Activated CD4-positive, alpha-beta memory T cell treated with anti-CD3 and anti-CD28 coated beads for 36 hours (primary cell): ENCODE data around the gene SHISAL1. TPM values are rescaled to one million over a fixed set of nuclear protein-coding genes. Genes with fewer than 3 reads are reported as not detected.

Source experiments
- CTCF ChIA-PET: fragments of 350-600 bp; sonication (Branson Sonifier 250); formaldehyde crosslinking; loops from one replicate; lab custom pipeline; 2021; ENCODE audit warnings: antibody characterized with exemption, inconsistent platforms; lab: Charles Lee
- POLR2A ChIA-PET: fragments of 350-600 bp; sonication (Branson Sonifier 250); formaldehyde crosslinking; loops from one replicate; lab custom pipeline; 2021; ENCODE audit warnings: antibody characterized with exemption; lab: Charles Lee
- DNase-seq: peaks from one replicate; pipeline ENCODE4 v3.0.0-alpha.2; 2020
- H3K27ac Mint-ChIP-seq: one replicate; pipeline ENCODE4 v1.8.0; 2021; ENCODE audit warnings: mixed read lengths
- H3K27me3 Mint-ChIP-seq: one replicate; pipeline ENCODE4 v1.8.0; 2021; ENCODE audit warnings: mixed read lengths
- H3K36me3 Mint-ChIP-seq: one replicate; pipeline ENCODE4 v1.8.0; 2021; ENCODE audit warnings: mixed read lengths
- H3K4me1 Mint-ChIP-seq: one replicate; pipeline ENCODE4 v1.8.0; 2021; ENCODE audit warnings: low read depth, mixed read lengths
- H3K4me3 Mint-ChIP-seq: one replicate; pipeline ENCODE4 v1.8.0; 2021; ENCODE audit warnings: mild to moderate bottlenecking, mixed read lengths
- H3K9me3 Mint-ChIP-seq: one replicate; pipeline ENCODE4 v1.8.0; 2021; ENCODE audit warnings: mixed read lengths
- intact Hi-C: fragments of 100-400 bp; cut with micrococcal nuclease; formaldehyde crosslinking; loops from one replicate; pipeline ENCODE4 v1.15.1; 2023
- total RNA-seq, 2 experiments: library from RNA; stranded (reverse); gene quantifications; one replicate each; pipeline ENCODE4 v1.2.3, GENCODE V29; 2021

The SHISAL1 gene
- total RNA-seq, 2 experiments from 2014 or later, result not detected

- DNase-seq, result no peak
- Mint-ChIP-seq H3K36me3 (no peaks in the 10 kb centered on the region), H3K27ac (no peak overlapping the region), H3K27me3 (peaks cover 4% of the 10 kb centered on the region), H3K4me1 (peaks cover 5% of the 10 kb centered on the region), H3K9me3 (no peaks in the 10 kb centered on the region), H3K4me3 (no peak overlapping the region)
- ChIA-PET CTCF (no interaction called here), POLR2A (no interaction called here)
- intact Hi-C loops, result no loop called here
These were observed 5.3 kb upstream of the SHISAL1 start for GRCh38 chr22:44317886-44318637.

- no peak overlapping the region for H3K4me3 Mint-ChIP-seq
These were observed 4.3 kb upstream of the SHISAL1 start for GRCh38 chr22:44317123-44317444.

DNA sequence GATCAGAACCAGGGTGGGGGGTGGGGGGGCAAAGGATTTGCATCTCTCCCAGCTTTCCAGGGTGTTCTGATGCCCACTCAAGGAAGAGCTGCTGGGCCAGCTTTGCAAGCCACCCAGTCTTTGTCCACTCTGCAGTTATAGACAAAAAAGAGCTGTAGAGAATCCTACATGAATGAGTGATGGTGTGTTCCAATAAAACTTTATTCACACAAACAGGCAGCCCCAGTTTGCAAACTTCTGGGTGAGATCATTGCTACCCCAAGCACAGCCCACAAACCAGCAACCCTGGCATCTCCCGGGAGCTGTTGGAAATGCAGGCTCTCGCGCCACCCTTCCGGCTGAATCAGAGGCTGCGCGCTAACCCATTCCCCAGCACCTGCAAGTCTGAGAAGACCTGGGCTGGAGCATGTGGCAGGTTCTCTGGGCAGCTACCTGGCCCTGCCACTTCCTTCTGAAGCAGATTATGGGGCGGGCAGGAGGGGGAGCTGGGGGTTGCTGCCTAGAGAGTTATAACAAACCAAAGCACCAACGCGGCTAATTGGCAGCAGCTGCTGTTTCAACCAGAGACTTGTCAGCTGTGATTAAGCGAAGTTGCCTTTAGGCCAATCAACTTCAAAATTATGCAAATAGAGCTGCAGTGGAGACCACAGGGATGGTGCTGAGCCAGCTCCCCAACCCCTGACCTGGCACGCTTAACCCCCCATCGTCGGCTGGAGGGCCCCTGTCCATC is 3.8 kb upstream of the SHISAL1 start:
- Mint-ChIP-seq H3K36me3 (no peaks in the 10 kb centered on the region), H3K9me3 (no peaks in the 10 kb centered on the region), H3K4me3 (no peak overlapping the region), H3K27ac (no peak overlapping the region), H3K27me3 (no peaks in the 10 kb centered on the region), H3K4me1 (peaks cover 5% of the 10 kb centered on the region)
- CTCF ChIA-PET, result interaction anchor here (0.6 to 1.3 kb wide), 3 partner anchors 10 to 235 kb away, joined by 3 read pairs; no protein-coding TSS in a partner anchor
- DNase-seq, result no peak
- intact Hi-C loops, result no loop called here
- POLR2A ChIA-PET, result no interaction called here

More at GRCh38 chr22:44317123-44317444, 4.3 kb upstream of the SHISAL1 start:
- no peak for DNase-seq
- ChIA-PET POLR2A (no interaction called here), CTCF (interaction anchor here (1.1 to 1.3 kb wide), 2 partner anchors 11 to 236 kb away, joined by 3 read pairs; no protein-coding TSS in a partner anchor)
- Mint-ChIP-seq H3K4me1 (peaks cover 5% of the 10 kb centered on the region), H3K27me3 (no peaks in the 10 kb centered on the region), H3K27ac (no peak overlapping the region), H3K36me3 (no peaks in the 10 kb centered on the region), H3K9me3 (no peaks in the 10 kb centered on the region)
- intact Hi-C loops, result no loop called here

- Mint-ChIP-seq H3K4me1 (peaks cover 5% of the 10 kb centered on the region), H3K27ac (no peak overlapping the region), H3K4me3 (no peak overlapping the region), H3K27me3 (no peaks in the 10 kb centered on the region), H3K9me3 (no peaks in the 10 kb centered on the region), H3K36me3 (no peaks in the 10 kb centered on the region)
- no peak for DNase-seq
- intact Hi-C loops, result no loop called here
- ChIA-PET POLR2A (no interaction called here), CTCF (no interaction called here)
These were observed 1.8 kb upstream of the SHISAL1 start for GRCh38 chr22:44314425-44315067.

GRCh38 chr22:44313385-44314006 is 745 bp upstream of the SHISAL1 start:
- Mint-ChIP-seq H3K36me3 (no peaks in the 10 kb centered on the region), H3K4me1 (peaks cover 5% of the 10 kb centered on the region), H3K4me3 (no peak overlapping the region), H3K27ac (no peak overlapping the region), H3K9me3 (no peaks in the 10 kb centered on the region), H3K27me3 (no peaks in the 10 kb centered on the region)
- intact Hi-C loops, result no loop called here
- no peak for DNase-seq
- POLR2A ChIA-PET, result no interaction called here
- CTCF ChIA-PET, result no interaction called here

- DNase-seq, result no peak
- Mint-ChIP-seq H3K4me1 (peaks cover 5% of the 10 kb centered on the region), H3K27ac (no peak overlapping the region), H3K4me3 (no peak overlapping the region), H3K9me3 (no peaks in the 10 kb centered on the region), H3K36me3 (no peaks in the 10 kb centered on the region), H3K27me3 (no peaks in the 10 kb centered on the region)
- POLR2A ChIA-PET, result no interaction called here
- CTCF ChIA-PET, result no interaction called here
- intact Hi-C loops, result no loop called here
These were observed 938 bp downstream of the SHISAL1 start for GRCh38 chr22:44311855-44312170.

DNA sequence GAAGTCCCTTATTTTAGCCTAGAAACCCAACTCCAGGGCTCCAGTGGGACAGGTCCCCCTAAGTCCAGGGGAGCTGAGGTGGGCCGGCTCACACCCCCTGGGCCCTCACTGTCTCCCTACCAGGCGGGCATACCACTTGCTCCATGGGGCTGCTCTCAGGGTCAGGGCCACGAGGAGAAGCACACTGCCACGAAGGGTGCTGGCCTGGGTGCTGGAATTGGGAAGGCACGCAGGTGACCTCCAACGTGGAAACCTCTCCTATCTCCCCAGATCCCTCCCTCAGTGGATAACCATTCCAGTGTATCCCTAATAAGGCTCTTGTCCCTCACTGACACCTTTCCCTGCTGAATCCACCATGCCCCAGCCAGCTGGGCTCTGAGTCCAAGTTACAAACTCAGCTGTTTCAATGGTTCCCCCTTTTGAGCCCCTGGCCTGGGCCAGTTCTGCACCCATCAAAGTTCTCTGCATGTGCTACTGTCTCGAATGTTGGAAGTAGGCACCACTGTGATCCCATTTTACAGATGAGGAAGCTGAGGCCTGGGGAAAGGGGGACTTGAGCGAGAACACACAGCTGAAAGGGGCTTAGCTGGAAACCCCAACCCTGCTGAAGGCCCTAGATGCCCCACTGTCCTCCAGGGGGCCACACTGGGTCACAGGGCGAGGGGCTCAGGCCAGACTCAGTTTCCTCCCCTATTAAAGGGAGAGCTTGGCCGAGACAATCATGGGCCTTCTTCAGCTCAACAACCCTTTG is 1.5 kb downstream of the SHISAL1 start:
- Mint-ChIP-seq H3K27me3 (no peaks in the 10 kb centered on the region), H3K9me3 (no peaks in the 10 kb centered on the region), H3K27ac (no peak overlapping the region), H3K4me3 (no peak overlapping the region), H3K36me3 (no peaks in the 10 kb centered on the region), H3K4me1 (peaks cover 5% of the 10 kb centered on the region)
- no peak for DNase-seq
- POLR2A ChIA-PET, result no interaction called here
- intact Hi-C loops, result no loop called here
- CTCF ChIA-PET, result no interaction called here

DNA sequence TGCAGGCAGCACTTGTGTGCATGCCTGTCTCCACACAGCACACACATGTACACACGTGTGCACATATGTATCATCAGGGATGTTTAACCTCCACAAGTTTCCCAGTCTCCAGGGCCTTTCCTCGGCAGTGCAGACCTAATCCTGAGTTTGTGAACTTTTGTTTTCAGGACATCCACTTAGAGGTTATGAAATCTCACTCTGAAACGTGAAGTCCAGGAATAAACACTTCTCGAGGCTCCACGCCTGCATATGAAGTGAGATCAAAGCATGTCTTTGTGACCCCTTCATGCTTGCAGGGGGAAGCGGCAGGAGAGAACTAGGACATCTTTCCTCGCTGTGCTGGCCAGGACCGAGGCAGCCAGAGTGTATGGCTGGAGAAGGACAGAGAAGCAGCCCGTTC is 3.1 kb downstream of the SHISAL1 start:
- CTCF ChIA-PET, result no interaction called here
- no peak overlapping the region for H3K27ac Mint-ChIP-seq

GRCh38 chr22:44309137-44309536 is 3.6 kb downstream of the SHISAL1 start:
- no peak overlapping the region for H3K4me3 Mint-ChIP-seq
- intact Hi-C loops, result no loop called here
- POLR2A ChIA-PET, result no interaction called here
- H3K4me1 Mint-ChIP-seq, result peaks cover under 1% of the 10 kb centered on the region
- no peaks in the 10 kb centered on the region for H3K27me3 Mint-ChIP-seq
- no peak overlapping the region for H3K27ac Mint-ChIP-seq
- CTCF ChIA-PET, result no interaction called here
- H3K36me3 Mint-ChIP-seq, result no peaks in the 10 kb centered on the region
- no peak for DNase-seq
- H3K9me3 Mint-ChIP-seq, result no peaks in the 10 kb centered on the region

More for the DNA sequence above, 3.1 kb downstream of the SHISAL1 start:
- intact Hi-C loops, result no loop called here
- peaks cover 5% of the 10 kb centered on the region for H3K4me1 Mint-ChIP-seq
- H3K27me3 Mint-ChIP-seq, result no peaks in the 10 kb centered on the region
- POLR2A ChIA-PET, result no interaction called here
- no peak for DNase-seq
- H3K9me3 Mint-ChIP-seq, result no peaks in the 10 kb centered on the region
- no peak overlapping the region for H3K4me3 Mint-ChIP-seq
- H3K36me3 Mint-ChIP-seq, result no peaks in the 10 kb centered on the region

DNA sequence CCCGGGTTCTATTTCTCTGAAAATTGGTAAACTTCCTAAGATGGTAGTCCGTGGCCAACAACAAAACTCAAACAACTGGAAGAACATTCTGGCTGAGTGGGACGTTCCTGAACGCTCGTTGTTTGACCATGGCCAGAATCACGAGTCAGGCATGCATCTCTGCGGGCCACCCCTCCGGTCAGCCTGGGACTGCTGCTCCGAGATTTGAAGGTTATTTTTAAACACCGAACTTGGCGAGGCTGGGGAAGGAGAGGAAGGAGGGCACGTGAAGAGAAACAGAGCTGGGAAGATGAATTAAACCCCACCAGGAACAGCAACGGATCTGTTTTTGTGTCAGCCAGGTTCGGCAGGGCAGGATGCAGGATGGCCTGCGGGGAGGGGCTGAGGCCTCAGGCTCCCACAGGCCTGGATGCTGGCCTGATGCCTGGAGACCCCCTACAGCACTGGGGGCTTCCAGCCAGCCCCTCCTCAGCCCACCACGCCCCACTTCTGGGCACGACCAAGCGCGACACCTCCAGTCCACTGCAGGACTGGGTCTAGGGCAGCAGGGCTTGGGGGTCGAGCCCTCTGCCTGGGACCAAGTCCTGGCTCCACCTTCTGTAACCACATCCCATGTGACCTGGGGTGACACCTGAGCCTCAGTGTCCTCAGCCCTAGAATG is 5.1 kb downstream of the SHISAL1 start:
- H3K4me1 Mint-ChIP-seq, result no peaks in the 10 kb centered on the region
- no peaks in the 10 kb centered on the region for H3K27me3 Mint-ChIP-seq
- no peaks in the 10 kb centered on the region for H3K9me3 Mint-ChIP-seq
- no peak overlapping the region for H3K4me3 Mint-ChIP-seq
- no peak overlapping the region for H3K27ac Mint-ChIP-seq
- POLR2A ChIA-PET, result no interaction called here
- intact Hi-C loops, result no loop called here
- DNase-seq, result no peak
- CTCF ChIA-PET, result no interaction called here
- H3K36me3 Mint-ChIP-seq, result no peaks in the 10 kb centered on the region

- Mint-ChIP-seq H3K36me3 (no peaks in the 10 kb centered on the region), H3K27me3 (peaks cover 4% of the 10 kb centered on the region), H3K4me1 (no peaks in the 10 kb centered on the region), H3K4me3 (no peak overlapping the region), H3K27ac (no peak overlapping the region), H3K9me3 (no peaks in the 10 kb centered on the region)
- ChIA-PET CTCF (interaction anchor here (0.6 to 0.8 kb wide), 2 partner anchors 11 to 54 kb away, joined by 3 read pairs; no protein-coding TSS in a partner anchor), POLR2A (no interaction called here)
- intact Hi-C loops, result no loop called here
- DNase-seq, result no peak
These were observed 6.9 kb downstream of the SHISAL1 start for GRCh38 chr22:44305888-44306287.
